ENCODE results near the gene ELANE. TPM values are rescaled to one million over a fixed set of nuclear protein-coding genes. Genes with fewer than 3 reads are reported as not detected.

The ELANE gene
- total RNA-seq, 2 experiments from 2014 or later = not detected

- Histone ChIP-seq H3K27ac (ENCODE audit: low read depth, low read length, poor library complexity, severe bottlenecking) (no peak overlapping the region), H4K20me1 (ENCODE audit: insufficient read depth, low read length) (no peaks in the 10 kb centered on the region), H3K79me2 (ENCODE audit: insufficient read depth, low read depth, low read length) (no peaks in the 10 kb centered on the region), H3K4me1 (ENCODE audit: insufficient read depth, low read length, poor library complexity, severe bottlenecking) (no peaks in the 10 kb centered on the region), H3K9me3 (ENCODE audit: low read length) (no peaks in the 10 kb centered on the region), H2AFZ (ENCODE audit: low read length) (no peak overlapping the region), H3K9me2 (ENCODE audit: insufficient read depth, low read length) (no peaks in the 10 kb centered on the region), H3K4me2 (ENCODE audit: low read length) (no peak overlapping the region), H3K36me3 (ENCODE audit: insufficient read depth, low read length) (no peaks in the 10 kb centered on the region), H3K4me3 (ENCODE audit: low read depth, low read length, poor library complexity, severe bottlenecking) (no peak overlapping the region)
- ChIA-PET CTCF (ENCODE audit: unreplicated experiment) (no interaction called here), POLR2A (no interaction called here)
- TF ChIP-seq CTCF (conservative IDR thresholded peaks at IDR 0.05; ENCODE audit: low read length) (no peak), EZH2phosphoT487 (IDR thresholded peaks at IDR 0.05; ENCODE audit: borderline replicate concordance, low read depth, low read length) (no peak)
- DNase-seq (ENCODE audit: low spot score) = no peak
- intact Hi-C loops (cut with micrococcal nuclease; ENCODE audit: unreplicated experiment) = no loop called here
- no TSS peak for BruUV-seq (replicated peaks)
These were observed 27.2 kb upstream of the ELANE start for GRCh38 chr19:824885-825284.

- Histone ChIP-seq H3K27ac (ENCODE audit: low read depth, low read length, poor library complexity, severe bottlenecking) (no peak overlapping the region), H3K79me2 (ENCODE audit: insufficient read depth, low read depth, low read length) (no peaks in the 10 kb centered on the region), H4K20me1 (ENCODE audit: insufficient read depth, low read length) (no peaks in the 10 kb centered on the region), H3K9me3 (ENCODE audit: low read length) (no peaks in the 10 kb centered on the region), H3K4me1 (ENCODE audit: insufficient read depth, low read length, poor library complexity, severe bottlenecking) (no peaks in the 10 kb centered on the region), H3K4me2 (ENCODE audit: low read length) (no peak overlapping the region), H2AFZ (ENCODE audit: low read length) (no peak overlapping the region), H3K9me2 (ENCODE audit: insufficient read depth, low read length) (no peaks in the 10 kb centered on the region), H3K4me3 (ENCODE audit: low read depth, low read length, poor library complexity, severe bottlenecking) (no peak overlapping the region), H3K36me3 (ENCODE audit: insufficient read depth, low read length) (no peaks in the 10 kb centered on the region)
- intact Hi-C loops (cut with micrococcal nuclease; ENCODE audit: unreplicated experiment) = no loop called here
- ChIA-PET CTCF (ENCODE audit: unreplicated experiment) (no interaction called here), POLR2A (no interaction called here)
- DNase-seq (ENCODE audit: low spot score) = no peak
- no peak for TF ChIP-seq CTCF (conservative IDR thresholded peaks at IDR 0.05; ENCODE audit: low read length)
- no peak for TF ChIP-seq EZH2phosphoT487 (IDR thresholded peaks at IDR 0.05; ENCODE audit: borderline replicate concordance, low read depth, low read length)
- no TSS peak for BruUV-seq (replicated peaks)
These were observed 26.0 kb upstream of the ELANE start for GRCh38 chr19:825897-826644.

- no peaks in the 10 kb centered on the region for H3K36me3 ChIP-seq (ENCODE audit: insufficient read depth, low read length)
- no peak for DNase-seq (ENCODE audit: low spot score)
- H3K4me2 ChIP-seq (ENCODE audit: low read length) = no peak overlapping the region
- ChIA-PET CTCF (ENCODE audit: unreplicated experiment) (no interaction called here), POLR2A (no interaction called here)
- no peaks in the 10 kb centered on the region for H3K9me2 ChIP-seq (ENCODE audit: insufficient read depth, low read length)
- TF ChIP-seq CTCF (conservative IDR thresholded peaks at IDR 0.05; ENCODE audit: low read length) (no peak), EZH2phosphoT487 (IDR thresholded peaks at IDR 0.05; ENCODE audit: borderline replicate concordance, low read depth, low read length) (no peak)
- intact Hi-C loops (cut with micrococcal nuclease; ENCODE audit: unreplicated experiment) = no loop called here
- H2AFZ ChIP-seq (ENCODE audit: low read length) = no peak overlapping the region
- no TSS peak for BruUV-seq (replicated peaks)
- no peak overlapping the region for H3K4me3 ChIP-seq (ENCODE audit: low read depth, low read length, poor library complexity, severe bottlenecking)
- H3K9me3 ChIP-seq (ENCODE audit: low read length) = no peaks in the 10 kb centered on the region
- H3K79me2 ChIP-seq (ENCODE audit: insufficient read depth, low read depth, low read length) = no peaks in the 10 kb centered on the region
- H3K27ac ChIP-seq (ENCODE audit: low read depth, low read length, poor library complexity, severe bottlenecking) = no peak overlapping the region
- no peaks in the 10 kb centered on the region for H4K20me1 ChIP-seq (ENCODE audit: insufficient read depth, low read length)
- H3K4me1 ChIP-seq (ENCODE audit: insufficient read depth, low read length, poor library complexity, severe bottlenecking) = no peaks in the 10 kb centered on the region
These were observed 24.8 kb upstream of the ELANE start for GRCh38 chr19:827314-827709.

Data from OCI-LY7 (cell line).